ENCODE results near the gene SUMO3. TPM values are rescaled to one million over a fixed set of nuclear protein-coding genes. Genes with fewer than 3 reads are reported as not detected.
A peak's percentile ranks its signal among the peaks of the same experiment; 100 is the strongest.

The SUMO3 gene
- total and polyA plus RNA-seq, 7 donors, result 38.6 to 86.6 (median 62.1) TPM

DNA sequence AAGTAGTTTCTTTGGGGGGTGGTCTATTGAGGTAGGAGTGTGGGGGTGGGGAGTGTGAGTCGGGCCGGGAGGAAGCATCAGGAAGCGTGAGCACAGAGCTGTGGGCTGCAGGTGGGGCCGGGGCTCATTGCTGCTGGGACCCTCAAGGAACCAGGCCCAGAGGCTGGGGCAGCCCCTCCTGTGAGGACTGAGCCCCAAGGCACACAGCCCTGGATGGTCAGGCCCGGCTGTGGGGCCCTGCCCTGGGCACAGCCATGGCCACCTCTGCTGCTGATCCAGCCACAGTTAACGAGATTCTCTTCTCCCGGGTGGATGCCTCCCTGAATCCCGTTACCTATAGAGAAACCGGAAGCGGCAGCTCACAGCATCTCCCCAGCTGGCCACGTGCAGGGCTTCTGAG lies 22.9 kb upstream of the SUMO3 start:
- DNase-seq, result no peak

DNA sequence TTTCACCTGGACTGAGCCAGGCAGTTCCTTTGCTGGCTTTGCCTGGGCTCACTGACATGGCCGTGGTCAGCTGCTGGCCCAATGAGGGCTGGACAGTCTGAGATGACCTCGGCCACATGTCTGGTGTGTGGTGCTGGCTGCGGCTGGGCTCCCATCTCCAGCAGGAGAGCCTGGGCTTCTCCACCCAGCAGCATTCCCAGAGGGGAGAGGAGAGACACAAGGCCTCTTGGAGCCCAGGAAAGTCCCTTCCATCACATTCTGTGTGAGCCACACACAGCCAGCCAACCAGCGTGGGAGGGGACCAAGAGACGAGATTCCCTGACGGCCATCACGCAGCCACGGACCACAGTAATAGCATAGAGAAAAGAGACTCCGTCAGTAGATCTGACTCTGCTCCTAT lies 21.1 kb upstream of the SUMO3 start:
- Histone ChIP-seq H3K4me1 (peaks cover 9% of the 10 kb centered on the region), H3K9me3 (no peaks in the 10 kb centered on the region), H3K4me3 (no peak overlapping the region), H3K27me3 (ENCODE audit: insufficient read depth in 3 of 3, low read length in 2 of 3) (peaks cover 0 to 28% (median 0%) of the 10 kb centered on the region in 3 donors), H3K36me3 (ENCODE audit: insufficient read depth in 1 of 2, low read depth in 1 of 2) (no peaks in the 10 kb centered on the region), H3K27ac (no peak overlapping the region)
- DNase-seq, result no peak
- TF ChIP-seq, protein P1, sequence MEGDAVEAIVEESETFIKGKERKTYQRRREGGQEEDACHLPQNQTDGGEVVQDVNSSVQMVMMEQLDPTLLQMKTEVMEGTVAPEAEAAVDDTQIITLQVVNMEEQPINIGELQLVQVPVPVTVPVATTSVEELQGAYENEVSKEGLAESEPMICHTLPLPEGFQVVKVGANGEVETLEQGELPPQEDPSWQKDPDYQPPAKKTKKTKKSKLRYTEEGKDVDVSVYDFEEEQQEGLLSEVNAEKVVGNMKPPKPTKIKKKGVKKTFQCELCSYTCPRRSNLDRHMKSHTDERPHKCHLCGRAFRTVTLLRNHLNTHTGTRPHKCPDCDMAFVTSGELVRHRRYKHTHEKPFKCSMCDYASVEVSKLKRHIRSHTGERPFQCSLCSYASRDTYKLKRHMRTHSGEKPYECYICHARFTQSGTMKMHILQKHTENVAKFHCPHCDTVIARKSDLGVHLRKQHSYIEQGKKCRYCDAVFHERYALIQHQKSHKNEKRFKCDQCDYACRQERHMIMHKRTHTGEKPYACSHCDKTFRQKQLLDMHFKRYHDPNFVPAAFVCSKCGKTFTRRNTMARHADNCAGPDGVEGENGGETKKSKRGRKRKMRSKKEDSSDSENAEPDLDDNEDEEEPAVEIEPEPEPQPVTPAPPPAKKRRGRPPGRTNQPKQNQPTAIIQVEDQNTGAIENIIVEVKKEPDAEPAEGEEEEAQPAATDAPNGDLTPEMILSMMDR (IDR thresholded peaks at IDR 0.05), result no peak
- intact Hi-C loops (cut with DNase I), result no loop called here
- 86 to 91% (median 87%) methylated on average over 9 of the region's 9 CpGs for WGBS, 3 donors
- ATAC-seq, result no peak

More for the DNA sequence above, 22.9 kb upstream of the SUMO3 start:
- no peaks in the 10 kb centered on the region for H3K9me3 ChIP-seq
- H3K4me3 ChIP-seq, result no peak overlapping the region
- H3K4me1 ChIP-seq, result peaks cover 13% of the 10 kb centered on the region
- ATAC-seq, result no peak
- peaks cover 0 to 35% (median 0%) of the 10 kb centered on the region in 3 donors for H3K27me3 ChIP-seq (ENCODE audit: insufficient read depth in 3 of 3, low read length in 2 of 3)
- H3K27ac ChIP-seq, result no peak overlapping the region
- TF ChIP-seq, protein P1 (IDR thresholded peaks at IDR 0.05), result no peak
- WGBS, 3 donors, result 79 to 82% (median 81%) methylated on average over 11 of the region's 11 CpGs
- no peaks in the 10 kb centered on the region for H3K36me3 ChIP-seq (ENCODE audit: insufficient read depth in 1 of 2, low read depth in 1 of 2)
- intact Hi-C loops (cut with DNase I), result no loop called here

DNA sequence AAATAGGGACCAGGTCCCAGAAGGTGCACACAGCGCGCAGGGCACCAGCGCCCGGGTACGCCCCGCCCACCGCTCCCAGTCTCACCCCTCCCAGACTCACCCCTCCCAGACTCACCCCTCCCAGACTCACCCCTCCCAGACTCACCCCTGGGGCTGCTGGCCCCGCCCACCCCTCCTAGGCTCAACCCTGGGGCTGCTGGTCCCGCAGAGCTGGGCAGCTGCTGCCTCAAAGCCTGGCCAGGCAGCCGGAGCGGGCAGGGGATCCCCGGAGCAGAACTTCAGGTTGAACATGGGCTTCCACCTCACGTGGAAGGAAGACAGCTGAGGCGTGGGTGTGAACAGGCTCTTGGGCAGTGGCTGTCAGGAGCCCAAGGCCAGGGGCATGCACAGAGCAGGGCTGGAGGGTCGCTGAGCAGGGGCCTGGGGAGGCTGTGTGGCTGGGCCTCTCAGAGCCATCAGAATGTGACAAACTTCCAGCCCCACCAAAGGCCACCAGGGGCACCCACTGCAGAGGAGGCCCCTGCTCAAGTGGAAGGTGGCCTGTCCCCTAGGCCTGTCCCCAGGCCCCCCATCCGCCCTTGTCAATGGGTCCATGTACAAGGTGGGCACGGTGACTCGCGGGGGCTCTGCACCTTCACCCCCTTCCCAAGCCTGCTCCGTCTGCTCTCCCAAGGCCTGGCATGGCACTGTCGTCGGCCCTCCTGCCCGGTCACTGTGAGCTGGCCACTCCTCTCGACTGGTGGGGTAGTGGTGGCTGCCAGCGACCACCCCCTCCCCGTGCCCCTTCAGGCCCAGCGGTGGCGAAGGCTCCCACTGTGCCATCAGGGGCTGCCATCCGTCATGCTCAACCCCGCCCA lies 20.4 kb upstream of the SUMO3 start:
- H3K27me3 ChIP-seq (ENCODE audit: insufficient read depth in 3 of 3, low read length in 2 of 3), result peaks cover 0 to 22% (median 0%) of the 10 kb centered on the region in 3 donors
- ATAC-seq, result peak in 3 of 4 donors; percentile 10 to 18 (median 12)
- DNase-seq, result peak in 1 of 2 donors; percentile 23

DNA sequence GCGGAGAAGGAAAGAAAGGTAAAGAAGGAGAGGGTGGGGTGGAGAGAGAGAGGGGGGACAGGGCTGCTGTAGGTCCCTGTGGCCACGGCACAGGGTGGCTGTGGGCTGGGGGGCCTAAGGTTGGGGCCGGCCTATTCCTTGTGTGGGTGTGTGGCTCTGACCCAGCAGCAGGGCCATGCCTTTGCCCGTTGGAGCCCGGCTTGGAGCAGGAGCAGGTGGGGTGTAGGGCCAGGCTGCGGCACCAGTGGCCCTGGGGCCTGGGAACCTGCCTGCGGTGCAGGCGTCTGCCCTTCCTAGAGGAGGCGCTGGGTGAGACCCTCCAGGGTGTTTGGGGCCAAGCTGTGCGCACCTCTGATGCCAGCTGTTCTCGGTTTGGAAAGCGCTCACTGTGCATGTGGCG lies 19.7 kb upstream of the SUMO3 start:
- DNase-seq (peak in 1 of 2 donors; percentile 26), ATAC-seq (peak in 2 of 4 donors; percentile 9 to 39)
- H3K4me3 ChIP-seq, result no peak overlapping the region
- H3K4me1 ChIP-seq, result peaks cover 9% of the 10 kb centered on the region
- no peak overlapping the region for H3K27ac ChIP-seq
- H3K27me3 ChIP-seq (ENCODE audit: insufficient read depth in 3 of 3, low read length in 2 of 3), result peaks cover 0 to 14% (median 0%) of the 10 kb centered on the region in 3 donors
- intact Hi-C loops (cut with DNase I), result no loop called here
- H3K9me3 ChIP-seq, result no peaks in the 10 kb centered on the region
- H3K36me3 ChIP-seq (ENCODE audit: insufficient read depth in 1 of 2, low read depth in 1 of 2), result no peaks in the 10 kb centered on the region
- WGBS, 3 donors, result 64 to 75% (median 67%) methylated on average over 11 to 13 of the region's 13 CpGs
- TF ChIP-seq, protein P1 (IDR thresholded peaks at IDR 0.05), result no peak

More for the DNA sequence above, 20.4 kb upstream of the SUMO3 start:
- intact Hi-C loops (cut with DNase I), result no loop called here
- WGBS, 3 donors, result 73 to 81% (median 80%) methylated on average over 23 to 30 of the region's 30 CpGs
- TF ChIP-seq, protein P1 (IDR thresholded peaks at IDR 0.05), result no peak
- Histone ChIP-seq H3K27ac (no peak overlapping the region), H3K4me3 (no peak overlapping the region), H3K36me3 (ENCODE audit: insufficient read depth in 1 of 2, low read depth in 1 of 2) (no peaks in the 10 kb centered on the region), H3K4me1 (peaks cover 9% of the 10 kb centered on the region), H3K9me3 (no peaks in the 10 kb centered on the region)

All from psoas muscle (tissue), 8 donors.